Neural cell (in vitro differentiated cells): ENCODE results near the gene SMC4.

Source experiments
- CTCF ChIP-seq: fragments of 450-650 bp; IDR thresholded peaks from 2 replicates; pipeline ENCODE4 v1.5.1; 2014; ENCODE audit warnings: antibody characterized with exemption, mild to moderate bottlenecking, moderate library complexity; ENCODE audit not compliant: poor library complexity, severe bottlenecking
- MXI1 ChIP-seq: fragments of 450-650 bp; conservative IDR thresholded peaks from 2 replicates; pipeline ENCODE4 v1.6.1; 2014; ENCODE audit warnings: antibody characterized with exemption, mild to moderate bottlenecking; ENCODE audit not compliant: poor library complexity, severe bottlenecking
- REST ChIP-seq: IDR thresholded peaks from 2 replicates; pipeline ENCODE4 v1.6.1; 2012; ENCODE audit warnings: borderline replicate concordance

GRCh38 chr3:160475884-160476283, 76.4 kb downstream of the SMC4 start:
- TF ChIP-seq REST (no peak), CTCF (no peak), MXI1 (no peak)
